ENCODE data around the gene TMEM62. TPM values are rescaled to one million over a fixed set of nuclear protein-coding genes. Genes with fewer than 3 reads are reported as not detected.

Gene TMEM62
- total and polyA plus RNA-seq, 2 donors (not counting 1 experiment from before 2014, with no cell fraction given) = 18.6 to 65.3 TPM

DNA sequence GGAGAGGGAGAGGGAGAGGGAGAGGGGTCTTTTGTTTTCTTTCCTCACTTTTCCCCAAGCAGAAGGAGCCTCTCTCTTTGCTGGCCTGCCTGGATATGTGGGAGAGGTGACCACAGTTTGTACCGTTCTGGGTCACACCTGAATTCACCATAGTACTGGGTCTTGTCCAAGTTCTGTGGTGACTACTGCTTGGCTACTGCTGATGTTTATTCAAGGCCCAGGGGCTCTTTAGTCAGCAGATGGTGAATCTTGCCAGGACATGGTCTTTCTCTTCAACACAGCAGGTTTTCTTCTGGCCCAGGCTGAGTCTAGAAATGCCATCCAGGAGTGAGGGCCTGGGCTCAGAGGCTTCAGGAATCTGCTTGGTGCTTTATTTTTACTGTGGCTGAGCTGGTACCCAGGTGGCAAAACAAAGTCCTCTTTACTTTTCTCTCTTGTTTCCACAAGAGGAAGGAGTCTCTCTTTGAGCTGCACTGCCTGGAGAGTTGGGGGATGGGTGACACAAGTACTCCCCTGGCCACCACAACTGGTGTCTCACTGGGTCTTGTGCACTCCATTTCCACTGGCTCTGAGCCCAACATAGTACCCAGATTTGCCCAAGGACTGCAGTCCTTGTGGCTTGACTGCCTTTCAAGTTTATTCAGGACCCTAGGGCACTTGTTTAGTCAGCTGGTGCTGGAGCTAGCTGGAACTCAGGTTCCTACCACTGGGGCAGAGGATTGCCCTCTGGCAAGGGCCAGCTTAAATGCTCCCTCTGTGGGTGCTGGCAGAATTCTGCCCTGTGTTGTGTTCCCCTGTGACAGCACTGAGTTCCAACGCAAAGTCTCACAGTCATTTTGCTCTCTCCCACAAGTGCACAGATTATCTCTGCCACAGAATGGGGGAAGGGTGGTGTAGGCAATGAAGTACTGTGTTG, 35.1 kb downstream of the TMEM62 start:
- Histone ChIP-seq H3K4me3 (ENCODE audit: control extremely low read depth in 1 of 5, extremely low read depth in 1 of 5, insufficient read depth in 1 of 5, low read depth in 2 of 5, low read length in 4 of 5) (no peak overlapping the region), H3K36me3 (replicated peaks in 1 of 2; ENCODE audit: control extremely low read depth in 1 of 2, control insufficient read depth in 1 of 2, extremely low read depth in 1 of 2, insufficient read depth in 2 of 2, low read length in 1 of 2) (peaks cover 7 to 60% of the 10 kb centered on the region in 2 experiments), H3K27ac (ENCODE audit: low read length in 2 of 2) (no peak overlapping the region), H3K9me3 (ENCODE audit: control extremely low read depth in 1 of 3, control insufficient read depth in 2 of 3, insufficient read depth in 1 of 3, low read length in 2 of 3) (peaks cover 1 to 4% (median 2%) of the 10 kb centered on the region in 3 donors), H4K20me1 (ENCODE audit: control insufficient read depth, insufficient read depth, low read length, poor library complexity, severe bottlenecking) (no peaks in the 10 kb centered on the region), H3K79me2 (ENCODE audit: control insufficient read depth, insufficient read depth, low read length) (no peaks in the 10 kb centered on the region), H3K4me2 (replicated peaks; ENCODE audit: low read depth, low read length, poor library complexity, severe bottlenecking) (no peak overlapping the region), H3K9ac (ENCODE audit: low read length) (no peak overlapping the region), H3K4me1 (ENCODE audit: control insufficient read depth in 2 of 2, insufficient read depth in 2 of 2, low read length in 2 of 2) (no peaks in the 10 kb centered on the region), H3K27me3 (replicated peaks in 1 of 4; ENCODE audit: control extremely low read depth in 1 of 4, control insufficient read depth in 3 of 4, insufficient read depth in 4 of 4, low read length in 3 of 4) (no peaks in the 10 kb centered on the region), H2AFZ (ENCODE audit: insufficient read depth, low read depth, low read length, poor library complexity, severe bottlenecking) (no peak overlapping the region)
- H3K4me1 Mint-ChIP-seq = no peaks in the 10 kb centered on the region
- DNase-seq (no peak), ATAC-seq (ENCODE audit: low read depth) (no peak)
- ChIA-PET POLR2A (no interaction called here), CTCF (no interaction called here)
- no peaks in the 10 kb centered on the region for H3K27me3 Mint-ChIP-seq
- TF ChIP-seq EZH2 (IDR thresholded peaks at IDR 0.05; ENCODE audit: borderline replicate concordance, insufficient read depth, low read depth, low read length, poor library complexity, severe bottlenecking) = no peak
- no peak for TF ChIP-seq CTCF (IDR thresholded peaks at IDR 0.05)
- intact Hi-C loops (cut with micrococcal nuclease) = no loop called here
- H3K9me3 Mint-ChIP-seq (ENCODE audit: insufficient read depth) = no peaks in the 10 kb centered on the region
- no peak overlapping the region for H3K4me3 Mint-ChIP-seq
- no peak overlapping the region for H3K27ac Mint-ChIP-seq
- WGBS (ENCODE audit: insufficient coverage) = 92% methylated on average over 2 of the region's 2 CpGs

- Histone ChIP-seq H3K36me3 (replicated peaks in 1 of 2; ENCODE audit: control extremely low read depth in 1 of 2, control insufficient read depth in 1 of 2, extremely low read depth in 1 of 2, insufficient read depth in 2 of 2, low read length in 1 of 2) (peaks cover 7 to 61% of the 10 kb centered on the region in 2 experiments), H3K27ac (ENCODE audit: low read length in 2 of 2) (no peak overlapping the region), H4K20me1 (ENCODE audit: control insufficient read depth, insufficient read depth, low read length, poor library complexity, severe bottlenecking) (no peaks in the 10 kb centered on the region), H3K4me2 (replicated peaks; ENCODE audit: low read depth, low read length, poor library complexity, severe bottlenecking) (no peak overlapping the region), H3K4me3 (ENCODE audit: control extremely low read depth in 1 of 5, extremely low read depth in 1 of 5, insufficient read depth in 1 of 5, low read depth in 2 of 5, low read length in 4 of 5) (no peak overlapping the region), H2AFZ (ENCODE audit: insufficient read depth, low read depth, low read length, poor library complexity, severe bottlenecking) (no peak overlapping the region), H3K27me3 (replicated peaks in 1 of 4; ENCODE audit: control extremely low read depth in 1 of 4, control insufficient read depth in 3 of 4, insufficient read depth in 4 of 4, low read length in 3 of 4) (no peaks in the 10 kb centered on the region), H3K9me3 (ENCODE audit: control extremely low read depth in 1 of 3, control insufficient read depth in 2 of 3, insufficient read depth in 1 of 3, low read length in 2 of 3) (peaks cover 1 to 4% (median 2%) of the 10 kb centered on the region in 3 donors), H3K9ac (ENCODE audit: low read length) (no peak overlapping the region), H3K79me2 (ENCODE audit: control insufficient read depth, insufficient read depth, low read length) (no peaks in the 10 kb centered on the region), H3K4me1 (ENCODE audit: control insufficient read depth in 2 of 2, insufficient read depth in 2 of 2, low read length in 2 of 2) (no peaks in the 10 kb centered on the region)
- ATAC-seq (ENCODE audit: low read depth) (no peak), DNase-seq (no peak)
- WGBS (ENCODE audit: insufficient coverage) = 100% methylated on average over 3 of the region's 4 CpGs
- Mint-ChIP-seq H3K4me3 (no peak overlapping the region), H3K27me3 (no peaks in the 10 kb centered on the region), H3K9me3 (ENCODE audit: insufficient read depth) (no peaks in the 10 kb centered on the region), H3K4me1 (no peaks in the 10 kb centered on the region), H3K27ac (no peak overlapping the region)
- intact Hi-C loops (cut with micrococcal nuclease) = no loop called here
- POLR2A ChIA-PET = no interaction called here
- no peak for TF ChIP-seq CTCF (IDR thresholded peaks at IDR 0.05)
- no peak for TF ChIP-seq EZH2 (IDR thresholded peaks at IDR 0.05; ENCODE audit: borderline replicate concordance, insufficient read depth, low read depth, low read length, poor library complexity, severe bottlenecking)
- CTCF ChIA-PET = no interaction called here
Observed at GRCh38 chr15:43169888-43170287, 36.5 kb downstream of the TMEM62 start.

Measured in B cell (primary cell).